ENCODE results near the gene DISC1.

Gene DISC1

GRCh38 chr1:232038706-232039677 is 412.4 kb downstream of the DISC1 start:
- DNase-seq (ENCODE audit: low spot score in 2 of 2) (no peak), ATAC-seq (replicated peaks; ENCODE audit: extremely low read depth, poor library complexity, severe bottlenecking) (no peak)
- H3K27ac Mint-ChIP-seq (ENCODE audit: low read depth) = no peak overlapping the region
- H3K27me3 Mint-ChIP-seq = peaks cover 18% of the 10 kb centered on the region
- no peaks in the 10 kb centered on the region for H3K9me3 Mint-ChIP-seq
- no peaks in the 10 kb centered on the region for H3K36me3 Mint-ChIP-seq (ENCODE audit: insufficient read depth)
- H3K4me1 Mint-ChIP-seq = no peaks in the 10 kb centered on the region
- no peak overlapping the region for H3K4me3 Mint-ChIP-seq

- H3K9me3 Mint-ChIP-seq = no peaks in the 10 kb centered on the region
- H3K4me1 Mint-ChIP-seq = no peaks in the 10 kb centered on the region
- ATAC-seq (replicated peaks; ENCODE audit: extremely low read depth, poor library complexity, severe bottlenecking) = no peak
- no peak overlapping the region for H3K4me3 Mint-ChIP-seq
- no peak for DNase-seq (ENCODE audit: low spot score in 2 of 2)
- H3K27me3 Mint-ChIP-seq = peaks cover 28% of the 10 kb centered on the region
- no peak overlapping the region for H3K27ac Mint-ChIP-seq (ENCODE audit: low read depth)
- no peaks in the 10 kb centered on the region for H3K36me3 Mint-ChIP-seq (ENCODE audit: insufficient read depth)
Observed at GRCh38 chr1:232040260-232040659, 413.7 kb downstream of the DISC1 start.

GRCh38 chr1:232044728-232045127 is 418.1 kb downstream of the DISC1 start:
- Mint-ChIP-seq H3K9me3 (no peaks in the 10 kb centered on the region), H3K4me1 (no peaks in the 10 kb centered on the region), H3K27me3 (peaks cover 47% of the 10 kb centered on the region), H3K27ac (ENCODE audit: low read depth) (no peak overlapping the region), H3K4me3 (no peak overlapping the region), H3K36me3 (ENCODE audit: insufficient read depth) (no peaks in the 10 kb centered on the region)
- DNase-seq (ENCODE audit: low spot score in 2 of 2) (no peak), ATAC-seq (replicated peaks; ENCODE audit: extremely low read depth, poor library complexity, severe bottlenecking) (no peak)

GRCh38 chr1:232045139-232045994 is 418.8 kb downstream of the DISC1 start:
- Mint-ChIP-seq H3K9me3 (no peaks in the 10 kb centered on the region), H3K27me3 (peaks cover 47% of the 10 kb centered on the region), H3K4me3 (no peak overlapping the region), H3K36me3 (ENCODE audit: insufficient read depth) (no peaks in the 10 kb centered on the region), H3K27ac (ENCODE audit: low read depth) (no peak overlapping the region), H3K4me1 (no peaks in the 10 kb centered on the region)
- DNase-seq (ENCODE audit: low spot score in 2 of 2) (no peak), ATAC-seq (replicated peaks; ENCODE audit: extremely low read depth, poor library complexity, severe bottlenecking) (no peak)

GRCh38 chr1:232046451-232047306 is 420.1 kb downstream of the DISC1 start:
- no peaks in the 10 kb centered on the region for H3K36me3 Mint-ChIP-seq (ENCODE audit: insufficient read depth)
- H3K4me3 Mint-ChIP-seq = no peak overlapping the region
- ATAC-seq (replicated peaks; ENCODE audit: extremely low read depth, poor library complexity, severe bottlenecking) = no peak
- H3K9me3 Mint-ChIP-seq = no peaks in the 10 kb centered on the region
- no peaks in the 10 kb centered on the region for H3K4me1 Mint-ChIP-seq
- no peak overlapping the region for H3K27ac Mint-ChIP-seq (ENCODE audit: low read depth)
- peaks cover 47% of the 10 kb centered on the region for H3K27me3 Mint-ChIP-seq
- no peak for DNase-seq (ENCODE audit: low spot score in 2 of 2)

- H3K4me3 Mint-ChIP-seq = no peak overlapping the region
Observed at GRCh38 chr1:232047473-232047872, 420.9 kb downstream of the DISC1 start.

GRCh38 chr1:232048481-232048880 is 421.9 kb downstream of the DISC1 start:
- Mint-ChIP-seq H3K9me3 (no peaks in the 10 kb centered on the region), H3K4me3 (no peak overlapping the region), H3K4me1 (no peaks in the 10 kb centered on the region), H3K36me3 (ENCODE audit: insufficient read depth) (no peaks in the 10 kb centered on the region), H3K27ac (ENCODE audit: low read depth) (no peak overlapping the region), H3K27me3 (peaks cover 34% of the 10 kb centered on the region)
- DNase-seq (ENCODE audit: low spot score in 2 of 2) = no peak
- no peak for ATAC-seq (replicated peaks; ENCODE audit: extremely low read depth, poor library complexity, severe bottlenecking)

More at GRCh38 chr1:232047473-232047872, 420.9 kb downstream of the DISC1 start:
- ATAC-seq (replicated peaks; ENCODE audit: extremely low read depth, poor library complexity, severe bottlenecking) (no peak), DNase-seq (ENCODE audit: low spot score in 2 of 2) (no peak)
- no peaks in the 10 kb centered on the region for H3K4me1 Mint-ChIP-seq
- peaks cover 44% of the 10 kb centered on the region for H3K27me3 Mint-ChIP-seq
- H3K27ac Mint-ChIP-seq (ENCODE audit: low read depth) = no peak overlapping the region
- H3K9me3 Mint-ChIP-seq = no peaks in the 10 kb centered on the region
- no peaks in the 10 kb centered on the region for H3K36me3 Mint-ChIP-seq (ENCODE audit: insufficient read depth)

GRCh38 chr1:232049335-232049734 is 422.7 kb downstream of the DISC1 start:
- Mint-ChIP-seq H3K27me3 (peaks cover 26% of the 10 kb centered on the region), H3K4me1 (no peaks in the 10 kb centered on the region), H3K9me3 (no peaks in the 10 kb centered on the region), H3K27ac (ENCODE audit: low read depth) (no peak overlapping the region), H3K4me3 (no peak overlapping the region), H3K36me3 (ENCODE audit: insufficient read depth) (no peaks in the 10 kb centered on the region)
- DNase-seq (ENCODE audit: low spot score in 2 of 2) (no peak), ATAC-seq (replicated peaks; ENCODE audit: extremely low read depth, poor library complexity, severe bottlenecking) (no peak)

GRCh38 chr1:232057217-232057895 is 430.8 kb downstream of the DISC1 start:
- H3K9me3 Mint-ChIP-seq = no peaks in the 10 kb centered on the region
- H3K4me3 Mint-ChIP-seq = no peak overlapping the region
- no peaks in the 10 kb centered on the region for H3K4me1 Mint-ChIP-seq
- no peak for ATAC-seq (replicated peaks; ENCODE audit: extremely low read depth, poor library complexity, severe bottlenecking)
- no peaks in the 10 kb centered on the region for H3K36me3 Mint-ChIP-seq (ENCODE audit: insufficient read depth)
- no peak overlapping the region for H3K27ac Mint-ChIP-seq (ENCODE audit: low read depth)
- H3K27me3 Mint-ChIP-seq = peaks cover 36% of the 10 kb centered on the region
- no peak for DNase-seq (ENCODE audit: low spot score in 2 of 2)

GRCh38 chr1:232057896-232058274 is 431.3 kb downstream of the DISC1 start:
- ATAC-seq (replicated peaks; ENCODE audit: extremely low read depth, poor library complexity, severe bottlenecking) = no peak
- Mint-ChIP-seq H3K27ac (ENCODE audit: low read depth) (no peak overlapping the region), H3K36me3 (ENCODE audit: insufficient read depth) (no peaks in the 10 kb centered on the region), H3K4me1 (no peaks in the 10 kb centered on the region), H3K4me3 (no peak overlapping the region), H3K27me3 (peaks cover 42% of the 10 kb centered on the region), H3K9me3 (no peaks in the 10 kb centered on the region)
- DNase-seq (ENCODE audit: low spot score in 2 of 2) = no peak

GRCh38 chr1:232059726-232060374 is 433.3 kb downstream of the DISC1 start:
- Mint-ChIP-seq H3K27ac (ENCODE audit: low read depth) (no peak overlapping the region), H3K9me3 (no peaks in the 10 kb centered on the region), H3K4me3 (no peak overlapping the region), H3K27me3 (peaks cover 46% of the 10 kb centered on the region), H3K36me3 (ENCODE audit: insufficient read depth) (no peaks in the 10 kb centered on the region), H3K4me1 (no peaks in the 10 kb centered on the region)
- no peak for DNase-seq (ENCODE audit: low spot score in 2 of 2)
- no peak for ATAC-seq (replicated peaks; ENCODE audit: extremely low read depth, poor library complexity, severe bottlenecking)

Data from central memory CD8-positive, alpha-beta T cell (primary cell).